HCT116 (cell line): ENCODE data around the gene RNF114.

ENCODE experiments used
- RAD21 ChIP-seq: IDR thresholded peaks from 2 replicates; pipeline ENCODE4 v1.6.1; 2012; ENCODE audit warnings: low read depth, mild to moderate bottlenecking
- SP1 ChIP-seq: IDR thresholded peaks from 2 replicates; pipeline ENCODE4 v1.6.1; 2012; ENCODE audit warnings: low read depth
- YY1 ChIP-seq: IDR thresholded peaks from 2 replicates; pipeline ENCODE4 v1.6.1; 2011; ENCODE audit warnings: low read length, low read depth, moderate library complexity, mild to moderate bottlenecking; ENCODE audit not compliant: insufficient replicate concordance; ENCODE audit errors: extremely low read depth
- TF ChIP-seq, protein P1 (sequence below), 3 experiments: fragments of 200-600 bp in 1 of 3; sonication (generic) in 1 of 3; IDR thresholded peaks in 2 of 3; conservative IDR thresholded peaks in 1 of 3; 2 replicates each; pipeline ENCODE4 v1.5.1; 2012 to 2017; ENCODE audit warnings: low read depth in 2 of 3, low read length in 2 of 3, antibody characterized with exemption in 1 of 3, borderline replicate concordance in 1 of 3, control low read depth in 1 of 3, mild to moderate bottlenecking in 1 of 3, mixed read lengths in 1 of 3, mixed run types in 1 of 3, moderate library complexity in 1 of 3; ENCODE audit not compliant: insufficient read depth in 1 of 3
- TF ChIP-seq, protein P2 (sequence below): IDR thresholded peaks from 2 replicates; pipeline ENCODE4 v1.6.1; 2012

DNA sequence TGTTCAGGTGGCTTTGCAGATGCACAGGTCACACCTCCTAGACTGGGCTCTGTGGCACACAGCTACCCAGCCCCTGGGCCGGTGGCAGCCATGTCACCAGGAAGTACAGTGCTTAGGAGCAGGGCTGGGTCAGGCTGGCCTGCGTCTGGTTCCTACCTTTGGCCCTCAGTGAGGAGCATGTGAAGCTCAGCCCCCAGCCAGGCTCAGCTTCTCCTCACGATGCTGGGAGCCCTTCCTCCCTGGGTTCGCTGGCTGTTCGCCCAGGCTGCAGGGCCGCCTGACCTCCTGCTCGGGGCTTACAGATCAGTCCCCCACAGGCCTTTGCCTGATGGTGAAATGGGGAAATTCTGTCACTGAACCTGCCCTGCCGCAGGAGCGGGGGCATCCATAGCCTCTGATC lies 43.9 kb upstream of the RNF114 start:
- no peak for TF ChIP-seq RAD21
- no peak for TF ChIP-seq YY1
- TF ChIP-seq, protein P1, sequence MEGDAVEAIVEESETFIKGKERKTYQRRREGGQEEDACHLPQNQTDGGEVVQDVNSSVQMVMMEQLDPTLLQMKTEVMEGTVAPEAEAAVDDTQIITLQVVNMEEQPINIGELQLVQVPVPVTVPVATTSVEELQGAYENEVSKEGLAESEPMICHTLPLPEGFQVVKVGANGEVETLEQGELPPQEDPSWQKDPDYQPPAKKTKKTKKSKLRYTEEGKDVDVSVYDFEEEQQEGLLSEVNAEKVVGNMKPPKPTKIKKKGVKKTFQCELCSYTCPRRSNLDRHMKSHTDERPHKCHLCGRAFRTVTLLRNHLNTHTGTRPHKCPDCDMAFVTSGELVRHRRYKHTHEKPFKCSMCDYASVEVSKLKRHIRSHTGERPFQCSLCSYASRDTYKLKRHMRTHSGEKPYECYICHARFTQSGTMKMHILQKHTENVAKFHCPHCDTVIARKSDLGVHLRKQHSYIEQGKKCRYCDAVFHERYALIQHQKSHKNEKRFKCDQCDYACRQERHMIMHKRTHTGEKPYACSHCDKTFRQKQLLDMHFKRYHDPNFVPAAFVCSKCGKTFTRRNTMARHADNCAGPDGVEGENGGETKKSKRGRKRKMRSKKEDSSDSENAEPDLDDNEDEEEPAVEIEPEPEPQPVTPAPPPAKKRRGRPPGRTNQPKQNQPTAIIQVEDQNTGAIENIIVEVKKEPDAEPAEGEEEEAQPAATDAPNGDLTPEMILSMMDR (IDR thresholded peaks at IDR 0.05 in 2 of 3, conservative IDR thresholded peaks at IDR 0.05 in 1 of 3; ENCODE audit: borderline replicate concordance in 1 of 3, insufficient read depth in 1 of 3, low read depth in 2 of 3, low read length in 2 of 3), result no peak
- no peak for TF ChIP-seq SP1
- TF ChIP-seq, protein P2, sequence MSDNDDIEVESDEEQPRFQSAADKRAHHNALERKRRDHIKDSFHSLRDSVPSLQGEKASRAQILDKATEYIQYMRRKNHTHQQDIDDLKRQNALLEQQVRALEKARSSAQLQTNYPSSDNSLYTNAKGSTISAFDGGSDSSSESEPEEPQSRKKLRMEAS, result no peak
